HEK293 (cell line): ENCODE measurements around the gene CDC5L.

ENCODE experiments used
- KLF10 ChIP-seq: fragments of 450-650 bp; IDR thresholded peaks from 2 replicates; pipeline ENCODE4 v1.5.1; 2018; ENCODE audit warnings: missing biosample characterization, mild to moderate bottlenecking, missing genetic modification characterization
- KLF7 ChIP-seq: fragments of 450-650 bp; formaldehyde crosslinking; IDR thresholded peaks from 2 replicates; pipeline ENCODE4 v1.5.1; 2016; ENCODE audit warnings: missing biosample characterization, missing genetic modification characterization, borderline replicate concordance
- SETDB1 ChIP-seq: IDR thresholded peaks from one replicate; pipeline ENCODE4 v1.6.1; 2017; ENCODE audit warnings: mild to moderate bottlenecking, low read length, moderate library complexity, mixed read lengths; ENCODE audit not compliant: insufficient read length
- SP7 ChIP-seq: fragments of 450-650 bp; formaldehyde crosslinking; IDR thresholded peaks from 2 replicates; pipeline ENCODE4 v1.5.1; 2016; ENCODE audit warnings: missing biosample characterization, missing genetic modification characterization
- TRIM28 ChIP-seq: IDR thresholded peaks from 2 replicates; pipeline ENCODE4 v1.6.1; 2011; ENCODE audit warnings: low read length, control low read depth, borderline replicate concordance
- YY2 ChIP-seq: fragments of 450-650 bp; formaldehyde crosslinking; IDR thresholded peaks from 2 replicates; pipeline ENCODE4 v1.5.1; 2016; ENCODE audit warnings: missing biosample characterization, missing genetic modification characterization
- ZBTB21 ChIP-seq: fragments of 450-650 bp; formaldehyde crosslinking; IDR thresholded peaks from 2 replicates; pipeline ENCODE4 v1.5.1; 2017; ENCODE audit warnings: missing biosample characterization, missing genetic modification characterization
- ZBTB6 ChIP-seq: fragments of 450-650 bp; formaldehyde crosslinking; IDR thresholded peaks from 2 replicates; pipeline ENCODE4 v1.5.1; 2017; ENCODE audit warnings: missing biosample characterization, missing genetic modification characterization
- ZFP3 ChIP-seq: fragments of 450-650 bp; formaldehyde crosslinking; IDR thresholded peaks from 2 replicates; pipeline ENCODE4 v1.5.1; 2016; ENCODE audit warnings: low read depth, missing biosample characterization, missing genetic modification characterization
- ZNF140 ChIP-seq: fragments of 450-650 bp; formaldehyde crosslinking; IDR thresholded peaks from 2 replicates; pipeline ENCODE4 v1.5.1; 2016; ENCODE audit warnings: missing biosample characterization, missing genetic modification characterization
- ZNF280D ChIP-seq: fragments of 450-650 bp; formaldehyde crosslinking; IDR thresholded peaks from 2 replicates; pipeline ENCODE4 v1.5.1; 2016; ENCODE audit warnings: missing biosample characterization, missing genetic modification characterization
- ZNF404 ChIP-seq: fragments of 450-650 bp; formaldehyde crosslinking; IDR thresholded peaks from 2 replicates; pipeline ENCODE4 v1.5.1; 2017; ENCODE audit warnings: missing biosample characterization, missing genetic modification characterization
- ZNF518A ChIP-seq: fragments of 450-650 bp; formaldehyde crosslinking; conservative IDR thresholded peaks from 2 replicates; pipeline ENCODE4 v1.5.1; 2016; ENCODE audit warnings: low read depth, missing biosample characterization, missing genetic modification characterization
- ZNF530 ChIP-seq: fragments of 450-650 bp; formaldehyde crosslinking; IDR thresholded peaks from 2 replicates; pipeline ENCODE4 v1.5.1; 2016; ENCODE audit warnings: low read depth, missing biosample characterization, missing genetic modification characterization
- ZNF629 ChIP-seq: fragments of 450-650 bp; formaldehyde crosslinking; IDR thresholded peaks from 2 replicates; pipeline ENCODE4 v1.5.1; 2017; ENCODE audit warnings: missing biosample characterization, missing genetic modification characterization
- ZNF701 ChIP-seq: fragments of 450-650 bp; formaldehyde crosslinking; IDR thresholded peaks from 2 replicates; pipeline ENCODE4 v1.5.1; 2016; ENCODE audit warnings: missing biosample characterization, missing genetic modification characterization
- ZNF704 ChIP-seq: fragments of 450-650 bp; formaldehyde crosslinking; IDR thresholded peaks from 2 replicates; pipeline ENCODE4 v1.5.1; 2016; ENCODE audit warnings: missing biosample characterization, missing genetic modification characterization
- ZNF776 ChIP-seq: fragments of 450-650 bp; formaldehyde crosslinking; IDR thresholded peaks from 2 replicates; pipeline ENCODE4 v1.5.0; 2017; ENCODE audit warnings: missing biosample characterization, missing genetic modification characterization, borderline replicate concordance
- ZNF791 ChIP-seq: fragments of 450-650 bp; formaldehyde crosslinking; IDR thresholded peaks from 2 replicates; pipeline ENCODE4 v1.5.1; 2016; ENCODE audit warnings: missing biosample characterization, missing genetic modification characterization
- TF ChIP-seq, protein P1 (sequence below): fragments of 450-650 bp; formaldehyde crosslinking; IDR thresholded peaks from 2 replicates; pipeline ENCODE4 v1.5.1; 2016; ENCODE audit warnings: missing biosample characterization, missing genetic modification characterization
- TF ChIP-seq, protein P2 (sequence below): fragments of 450-650 bp; formaldehyde crosslinking; IDR thresholded peaks from 2 replicates; pipeline ENCODE4 v1.5.0; 2017; ENCODE audit warnings: missing biosample characterization, missing genetic modification characterization, borderline replicate concordance
- TF ChIP-seq, protein P3 (sequence below): sonication (generic); formaldehyde crosslinking; IDR thresholded peaks from 2 replicates; pipeline ENCODE4 v1.8.1; 2022; ENCODE audit warnings: mild to moderate bottlenecking, moderate library complexity, missing genetic modification reagents
- TF ChIP-seq, protein P4 (sequence below): fragments of 450-650 bp; formaldehyde crosslinking; IDR thresholded peaks from 2 replicates; pipeline ENCODE4 v1.5.1; 2016; ENCODE audit warnings: missing biosample characterization, missing genetic modification characterization

The CDC5L gene

DNA sequence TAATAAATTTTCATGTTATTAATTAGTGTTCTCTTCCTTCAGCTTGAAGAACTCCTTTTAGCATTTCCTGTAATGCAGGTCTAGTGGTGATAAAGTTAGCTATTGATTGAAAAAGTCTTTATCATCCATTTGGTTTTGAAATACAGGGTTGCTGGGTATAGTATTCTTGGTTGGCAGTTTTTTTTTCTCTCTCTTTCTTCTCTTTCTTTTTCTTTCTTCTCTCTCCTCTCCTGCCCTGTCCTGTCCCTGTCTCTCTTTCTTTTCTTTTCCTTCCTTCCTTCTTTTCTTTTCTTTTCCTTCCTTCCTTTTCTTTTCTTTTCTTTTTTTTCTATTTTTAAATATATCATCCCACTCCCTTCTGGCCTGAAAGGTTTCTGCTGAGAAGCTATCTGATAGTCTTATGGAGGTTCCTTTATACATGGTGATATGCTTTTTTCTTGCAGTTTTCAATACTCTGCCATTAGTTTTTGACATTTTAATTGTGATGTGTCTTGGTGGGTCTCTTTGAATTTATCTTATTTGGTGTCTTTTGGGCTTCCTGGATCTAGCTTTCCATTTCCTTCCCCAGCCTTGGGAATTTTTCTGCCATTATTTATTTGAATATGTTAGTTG lies 55.4 kb downstream of the CDC5L start (continued):
- no peak for TF ChIP-seq ZBTB6
- no peak for TF ChIP-seq ZBTB21 (tag by site-specific recombination)
- no peak for TF ChIP-seq ZNF629 (tag by site-specific recombination)
- TF ChIP-seq, protein P1, sequence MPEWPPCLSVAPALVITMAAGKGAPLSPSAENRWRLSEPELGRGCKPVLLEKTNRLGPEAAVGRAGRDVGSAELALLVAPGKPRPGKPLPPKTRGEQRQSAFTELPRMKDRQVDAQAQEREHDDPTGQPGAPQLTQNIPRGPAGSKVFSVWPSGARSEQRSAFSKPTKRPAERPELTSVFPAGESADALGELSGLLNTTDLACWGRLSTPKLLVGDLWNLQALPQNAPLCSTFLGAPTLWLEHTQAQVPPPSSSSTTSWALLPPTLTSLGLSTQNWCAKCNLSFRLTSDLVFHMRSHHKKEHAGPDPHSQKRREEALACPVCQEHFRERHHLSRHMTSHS (tag by site-specific recombination), result no peak
- no peak for TF ChIP-seq ZNF704 (tag by site-specific recombination)
- TF ChIP-seq ZNF776 (tag by site-specific recombination), result no peak
- TF ChIP-seq ZNF518A (tag by site-specific recombination), result peak; percentile 39; the same call in 1 of the 2 replicates
- TF ChIP-seq TRIM28, result no peak
- TF ChIP-seq, protein P2, sequence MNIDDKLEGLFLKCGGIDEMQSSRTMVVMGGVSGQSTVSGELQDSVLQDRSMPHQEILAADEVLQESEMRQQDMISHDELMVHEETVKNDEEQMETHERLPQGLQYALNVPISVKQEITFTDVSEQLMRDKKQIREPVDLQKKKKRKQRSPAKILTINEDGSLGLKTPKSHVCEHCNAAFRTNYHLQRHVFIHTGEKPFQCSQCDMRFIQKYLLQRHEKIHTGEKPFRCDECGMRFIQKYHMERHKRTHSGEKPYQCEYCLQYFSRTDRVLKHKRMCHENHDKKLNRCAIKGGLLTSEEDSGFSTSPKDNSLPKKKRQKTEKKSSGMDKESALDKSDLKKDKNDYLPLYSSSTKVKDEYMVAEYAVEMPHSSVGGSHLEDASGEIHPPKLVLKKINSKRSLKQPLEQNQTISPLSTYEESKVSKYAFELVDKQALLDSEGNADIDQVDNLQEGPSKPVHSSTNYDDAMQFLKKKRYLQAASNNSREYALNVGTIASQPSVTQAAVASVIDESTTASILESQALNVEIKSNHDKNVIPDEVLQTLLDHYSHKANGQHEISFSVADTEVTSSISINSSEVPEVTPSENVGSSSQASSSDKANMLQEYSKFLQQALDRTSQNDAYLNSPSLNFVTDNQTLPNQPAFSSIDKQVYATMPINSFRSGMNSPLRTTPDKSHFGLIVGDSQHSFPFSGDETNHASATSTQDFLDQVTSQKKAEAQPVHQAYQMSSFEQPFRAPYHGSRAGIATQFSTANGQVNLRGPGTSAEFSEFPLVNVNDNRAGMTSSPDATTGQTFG (tag by site-specific recombination), result no peak
- TF ChIP-seq ZNF140 (tag by site-specific recombination), result no peak
- peak; percentile 96 for TF ChIP-seq SETDB1
- 0 out of 2 replicates have a peak, but pooled peaks have one; percentile 19 for TF ChIP-seq SP7 (tag by site-specific recombination)
- TF ChIP-seq, protein P3, sequence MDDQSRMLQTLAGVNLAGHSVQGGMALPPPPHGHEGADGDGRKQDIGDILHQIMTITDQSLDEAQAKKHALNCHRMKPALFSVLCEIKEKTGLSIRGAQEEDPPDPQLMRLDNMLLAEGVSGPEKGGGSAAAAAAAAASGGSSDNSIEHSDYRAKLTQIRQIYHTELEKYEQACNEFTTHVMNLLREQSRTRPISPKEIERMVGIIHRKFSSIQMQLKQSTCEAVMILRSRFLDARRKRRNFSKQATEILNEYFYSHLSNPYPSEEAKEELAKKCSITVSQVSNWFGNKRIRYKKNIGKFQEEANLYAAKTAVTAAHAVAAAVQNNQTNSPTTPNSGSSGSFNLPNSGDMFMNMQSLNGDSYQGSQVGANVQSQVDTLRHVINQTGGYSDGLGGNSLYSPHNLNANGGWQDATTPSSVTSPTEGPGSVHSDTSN (CRISPR knock-in tag), result no peak
- TF ChIP-seq, protein P4, sequence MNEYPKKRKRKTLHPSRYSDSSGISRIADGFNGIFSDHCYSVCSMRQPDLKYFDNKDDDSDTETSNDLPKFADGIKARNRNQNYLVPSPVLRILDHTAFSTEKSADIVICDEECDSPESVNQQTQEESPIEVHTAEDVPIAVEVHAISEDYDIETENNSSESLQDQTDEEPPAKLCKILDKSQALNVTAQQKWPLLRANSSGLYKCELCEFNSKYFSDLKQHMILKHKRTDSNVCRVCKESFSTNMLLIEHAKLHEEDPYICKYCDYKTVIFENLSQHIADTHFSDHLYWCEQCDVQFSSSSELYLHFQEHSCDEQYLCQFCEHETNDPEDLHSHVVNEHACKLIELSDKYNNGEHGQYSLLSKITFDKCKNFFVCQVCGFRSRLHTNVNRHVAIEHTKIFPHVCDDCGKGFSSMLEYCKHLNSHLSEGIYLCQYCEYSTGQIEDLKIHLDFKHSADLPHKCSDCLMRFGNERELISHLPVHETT (tag by site-specific recombination), result peak; percentile 73; the same call in 1 of the 2 replicates
- no peak for TF ChIP-seq ZFP3 (tag by site-specific recombination)
- TF ChIP-seq KLF10 (tag by site-specific recombination), result no peak
- no peak for TF ChIP-seq ZNF701
- no peak for TF ChIP-seq YY2 (tag by site-specific recombination)
- no peak for TF ChIP-seq ZNF404 (tag by site-specific recombination)
- no peak for TF ChIP-seq KLF7
- TF ChIP-seq ZNF791 (tag by site-specific recombination), result no peak
- no peak for TF ChIP-seq ZNF530
- TF ChIP-seq ZNF280D (tag by site-specific recombination), result peak; percentile 97
